Keratinocyte (primary cell): ENCODE results near the gene MAN1C1. TPM values are rescaled to one million over a fixed set of nuclear protein-coding genes. Genes with fewer than 3 reads are reported as not detected.

Experiments used
- DNase-seq: peaks from one replicate; pipeline ENCODE4 v3.0.0-alpha.2; 2011; ENCODE audit warnings: low read depth, missing footprints, low spot score
- FAIRE-seq: peaks from 2 replicates; lab custom pipeline; 2011; peaks lifted over from hg19 to GRCh38; lab: Jason Lieb, UNC
- H2AFZ ChIP-seq: 2 replicates; pipeline ENCODE4 v1.6.0; 2012; ENCODE audit warnings: low read length, control low read depth, inconsistent platforms; ENCODE audit not compliant: control insufficient read depth
- H3K27ac ChIP-seq: 2 replicates; pipeline ENCODE4 v1.5.1; 2011; ENCODE audit warnings: low read length; ENCODE audit not compliant: control insufficient read depth, insufficient read depth
- H3K27me3 ChIP-seq: 3 replicates; pipeline ENCODE4 v1.6.0; 2011; ENCODE audit warnings: low read length; ENCODE audit not compliant: control insufficient read depth, insufficient read depth; ENCODE audit errors: extremely low read depth
- H3K36me3 ChIP-seq, 2 experiments: 2 replicates in 1 of 2; 3 replicates in 1 of 2; pipeline ENCODE4 v1.5.1; 2011; ENCODE audit warnings: low read length in 2 of 2, mild to moderate bottlenecking in 1 of 2; ENCODE audit not compliant: control insufficient read depth in 2 of 2, insufficient read depth in 2 of 2; ENCODE audit errors: extremely low read depth in 1 of 2
- H3K4me1 ChIP-seq: 3 replicates; pipeline ENCODE4 v1.5.1; 2011; ENCODE audit warnings: low read length; ENCODE audit not compliant: control insufficient read depth, insufficient read depth; ENCODE audit errors: extremely low read depth
- H3K4me2 ChIP-seq: 3 replicates; pipeline ENCODE4 v1.6.0; 2011; ENCODE audit warnings: low read depth, low read length; ENCODE audit not compliant: control insufficient read depth, insufficient read depth; ENCODE audit errors: extremely low read depth
- H3K4me3 ChIP-seq, 3 experiments: fragments of 200-600 bp in 1 of 3; sonication (generic) in 1 of 3; 2 replicates in 2 of 3; 3 replicates in 1 of 3; pipeline ENCODE4 v1.5.1; 2011 to 2016; ENCODE audit warnings: low read length in 3 of 3, mild to moderate bottlenecking in 3 of 3, control low read depth in 2 of 3, inconsistent platforms in 1 of 3, low read depth in 1 of 3, mixed read lengths in 1 of 3, mixed run types in 1 of 3, moderate library complexity in 1 of 3; ENCODE audit not compliant: control insufficient read depth in 2 of 3, insufficient read depth in 2 of 3; ENCODE audit errors: extremely low read depth in 1 of 3
- H3K79me2 ChIP-seq: 2 replicates; pipeline ENCODE4 v1.6.0; 2012; ENCODE audit warnings: low read length; ENCODE audit not compliant: control insufficient read depth, insufficient read depth
- H3K9ac ChIP-seq: 3 replicates; pipeline ENCODE4 v1.6.0; 2011; ENCODE audit warnings: low read length; ENCODE audit not compliant: control insufficient read depth, insufficient read depth; ENCODE audit errors: extremely low read depth
- H3K9me1 ChIP-seq: 3 replicates; pipeline ENCODE4 v1.6.0; 2011; ENCODE audit warnings: low read length; ENCODE audit not compliant: control insufficient read depth, insufficient read depth; ENCODE audit errors: extremely low read depth
- H3K9me3 ChIP-seq: 2 replicates; pipeline ENCODE4 v1.5.1; 2012; ENCODE audit warnings: low read depth, low read length; ENCODE audit not compliant: control insufficient read depth
- H4K20me1 ChIP-seq: 3 replicates; pipeline ENCODE4 v1.6.0; 2011; ENCODE audit warnings: low read length; ENCODE audit not compliant: control insufficient read depth, insufficient read depth; ENCODE audit errors: extremely low read depth
- CTCF ChIP-seq, 3 experiments: IDR thresholded peaks in 1 of 3; conservative IDR thresholded peaks in 1 of 3; optimal IDR thresholded peaks in 1 of 3; 2 replicates in 2 of 3; 3 replicates in 1 of 3; pipeline versions ENCODE3 to v1.5.1; 2011; ENCODE audit warnings: low read length in 3 of 3, mild to moderate bottlenecking in 3 of 3, moderate library complexity in 2 of 3, control low read depth in 1 of 3, inconsistent platforms in 1 of 3; ENCODE audit not compliant: insufficient read depth in 2 of 3; ENCODE audit errors: extremely low read depth in 1 of 3
- EZH2 ChIP-seq: IDR thresholded peaks from one replicate; pipeline ENCODE4 v1.6.1; 2012; ENCODE audit warnings: inconsistent platforms, mild to moderate bottlenecking, low read length, moderate library complexity
- dilution Hi-C: fragments of 300-500 bp; cut with MboI; formaldehyde crosslinking; loops from one replicate; pipeline ENCODE4 v1.7.0; 2020; ENCODE audit warnings: low sequenced_read_pairs; ENCODE audit not compliant: extremely low pct_ligation_motif_present
- polyA plus RNA-seq, 5 experiments: library from polyadenylated mRNA; depleted of rRNA in 3 of 5; stranded (reverse) in 3 of 5; stranded (forward) in 1 of 5; unstranded in 1 of 5; fragments of >200 nt; gene quantifications; 1 replicate in 1 of 5; 2 replicates in 3 of 5; 3 replicates in 1 of 5; pipeline versions ENCODE4 v1.2.1 to v1.2.3, GENCODE V29; 2011 to 2012; ENCODE audit warnings: missing spikeins in 2 of 5, low read depth in 1 of 5, low replicate concordance in 1 of 5

The MAN1C1 gene
- polyA plus RNA-seq, 1 donor (not counting 4 experiments of a cell fraction or from before 2014, with no cell fraction given) = 0.07 TPM

GRCh38 chr1:25767437-25767770, 150.8 kb downstream of the MAN1C1 start:
- H3K79me2 ChIP-seq = no peaks in the 10 kb centered on the region
- H3K27me3 ChIP-seq = peaks cover 16% of the 10 kb centered on the region
- H3K4me2 ChIP-seq = no peak overlapping the region
- no peaks in the 10 kb centered on the region for H3K36me3 ChIP-seq
- H3K9me1 ChIP-seq = no peaks in the 10 kb centered on the region
- no peak overlapping the region for H2AFZ ChIP-seq
- DNase-seq = no peak
- no peak overlapping the region for H3K27ac ChIP-seq
- TF ChIP-seq EZH2 (no peak), CTCF (optimal IDR thresholded peaks at IDR 0.05 in 1 of 3, IDR thresholded peaks at IDR 0.05 in 1 of 3, conservative IDR thresholded peaks at IDR 0.05 in 1 of 3; ENCODE audit: extremely low read depth in 1 of 3, insufficient read depth in 2 of 3, low read length in 3 of 3) (no peak)
- dilution Hi-C loops = no loop called here
- no peak overlapping the region for H3K9ac ChIP-seq
- no peak for FAIRE-seq
- H3K4me3 ChIP-seq = no peak overlapping the region
- no peaks in the 10 kb centered on the region for H3K9me3 ChIP-seq
- peaks cover 11% of the 10 kb centered on the region for H3K4me1 ChIP-seq
- no peaks in the 10 kb centered on the region for H4K20me1 ChIP-seq

GRCh38 chr1:25768999-25769398, 152.4 kb downstream of the MAN1C1 start:
- DNase-seq (no peak), FAIRE-seq (no peak)
- no peaks in the 10 kb centered on the region for H3K9me3 ChIP-seq
- TF ChIP-seq EZH2 = no peak
- no peak for TF ChIP-seq CTCF (optimal IDR thresholded peaks at IDR 0.05 in 1 of 3, IDR thresholded peaks at IDR 0.05 in 1 of 3, conservative IDR thresholded peaks at IDR 0.05 in 1 of 3; ENCODE audit: extremely low read depth in 1 of 3, insufficient read depth in 2 of 3, low read length in 3 of 3)
- H3K79me2 ChIP-seq = no peaks in the 10 kb centered on the region
- H3K9ac ChIP-seq = no peak overlapping the region
- H3K27me3 ChIP-seq = peaks cover 16% of the 10 kb centered on the region
- no peak overlapping the region for H2AFZ ChIP-seq
- H3K4me1 ChIP-seq = peaks cover 11% of the 10 kb centered on the region
- dilution Hi-C loops = no loop called here
- no peaks in the 10 kb centered on the region for H3K36me3 ChIP-seq
- no peaks in the 10 kb centered on the region for H3K9me1 ChIP-seq
- no peak overlapping the region for H3K27ac ChIP-seq
- H3K4me2 ChIP-seq = no peak overlapping the region
- no peak overlapping the region for H3K4me3 ChIP-seq
- H4K20me1 ChIP-seq = no peaks in the 10 kb centered on the region
